SK-N-SH (cell line): ENCODE data around the gene NNT. TPM values are rescaled to one million over a fixed set of nuclear protein-coding genes. Genes with fewer than 3 reads are reported as not detected.
"Not testable (repeated sequence)": the region's sequence is repeated elsewhere in the genome, so short reads cannot be mapped to it uniquely, and the experiment has no call there.

ENCODE experiments used
- CTCF ChIA-PET: fragments of 300-600, 350-600 bp; formaldehyde crosslinking; extraction: SDS; loops from one replicate; lab custom pipeline; 2021; lab: Yijun Ruan, JAX
- POLR2A ChIA-PET: fragments of 350-600 bp; sonication (Branson Sonifier 250); formaldehyde crosslinking; extraction: SDS; loops from one replicate; lab custom pipeline; 2020; ENCODE audit warnings: antibody characterized with exemption, inconsistent platforms; lab: Yijun Ruan, JAX
- DNase-seq: peaks from one replicate; pipeline ENCODE4 v3.0.0; 2012
- H2AFZ ChIP-seq: fragments of 200-600 bp; sonication (generic); 2 replicates; pipeline ENCODE4 v1.8.1; 2016; ENCODE audit warnings: antibody characterized with exemption, mild to moderate bottlenecking, low read depth
- H3F3A ChIP-seq: fragments of 200-600 bp; sonication (generic); replicated peaks from 2 replicates; pipeline ENCODE3; 2016; ENCODE audit warnings: antibody characterized with exemption, mild to moderate bottlenecking; ENCODE audit not compliant: insufficient read depth
- H3K27ac ChIP-seq, 2 experiments: fragments of 200-500 bp in 1 of 2; fragments of 200-600 bp in 1 of 2; sonication (Bioruptor generic) in 1 of 2; sonication (generic), shearing (Covaris generic) in 1 of 2; 2 replicates each; pipeline versions ENCODE4 v1.5.1 to v1.6.1; 2014 to 2016; ENCODE audit warnings: low read depth in 2 of 2, inconsistent platforms in 1 of 2, low read length in 1 of 2, mild to moderate bottlenecking in 1 of 2, mixed read lengths in 1 of 2
- H3K27me3 ChIP-seq: fragments of 200-600 bp; sonication (generic), shearing (Covaris generic); 2 replicates; pipeline ENCODE4 v1.6.1; 2016; ENCODE audit warnings: mixed run types; ENCODE audit not compliant: insufficient read depth
- H3K36me3 ChIP-seq, 2 experiments: fragments of 200-500 bp in 1 of 2; fragments of 200-600 bp in 1 of 2; sonication (Bioruptor generic) in 1 of 2; sonication (generic) in 1 of 2; replicated peaks in 1 of 2; 2 replicates each; pipeline versions ENCODE3 to v1.5.1; 2014 to 2016; ENCODE audit warnings: low read length in 1 of 2, mild to moderate bottlenecking in 1 of 2; ENCODE audit not compliant: insufficient read depth in 2 of 2, control insufficient read depth in 1 of 2
- H3K4me1 ChIP-seq, 2 experiments: fragments of 200-500 bp in 1 of 2; fragments of 200-600 bp in 1 of 2; sonication (Bioruptor generic) in 1 of 2; sonication (generic), shearing (Covaris generic) in 1 of 2; 2 replicates each; pipeline versions ENCODE4 v1.5.1 to v1.6.1; 2014 to 2016; ENCODE audit warnings: low read depth in 1 of 2, low read length in 1 of 2, mixed run types in 1 of 2; ENCODE audit not compliant: insufficient read depth in 2 of 2, control insufficient read depth in 1 of 2
- H3K4me2 ChIP-seq: fragments of 200-600 bp; sonication (generic), shearing (Covaris generic); 2 replicates; pipeline ENCODE4 v1.6.1; 2017; ENCODE audit warnings: mixed run types
- H3K4me3 ChIP-seq, 2 experiments: fragments of 200-500 bp in 1 of 2; fragments of 200-600 bp in 1 of 2; sonication (Bioruptor generic) in 1 of 2; sonication (generic), shearing (Covaris generic) in 1 of 2; 2 replicates each; pipeline versions ENCODE4 v1.5.1 to v1.8.1; 2014 to 2016; ENCODE audit warnings: low read depth in 2 of 2, inconsistent platforms in 1 of 2, low read length in 1 of 2, mild to moderate bottlenecking in 1 of 2, mixed read lengths in 1 of 2, moderate library complexity in 1 of 2
- H3K79me2 ChIP-seq: fragments of 200-600 bp; sonication (generic); 2 replicates; pipeline ENCODE4 v1.8.1; 2017; ENCODE audit warnings: mild to moderate bottlenecking; ENCODE audit not compliant: insufficient read depth
- H3K9ac ChIP-seq: fragments of 200-600 bp; sonication (generic); 2 replicates; pipeline ENCODE4 v1.6.1; 2017; ENCODE audit warnings: mixed run types
- H3K9me2 ChIP-seq: fragments of 200-600 bp; sonication (generic); 2 replicates; pipeline ENCODE4 v1.6.1; 2017; ENCODE audit warnings: mixed run types
- H3K9me3 ChIP-seq: fragments of 200-600 bp; sonication (generic); 2 replicates; pipeline ENCODE4 v1.6.1; 2017; ENCODE audit warnings: mixed run types, mild to moderate bottlenecking, moderate library complexity
- H4K20me1 ChIP-seq: fragments of 200-600 bp; sonication (generic); 2 replicates; pipeline ENCODE4 v1.6.1; 2017; ENCODE audit warnings: mild to moderate bottlenecking, mixed run types; ENCODE audit not compliant: insufficient read depth
- CHD2 ChIP-seq: fragments of 150-350 bp; IDR thresholded peaks from 2 replicates; pipeline ENCODE4 v1.6.1; 2018; ENCODE audit warnings: low read length; ENCODE audit not compliant: partially characterized antibody
- ELF1 ChIP-seq: IDR thresholded peaks from 2 replicates; pipeline ENCODE4 v1.4.0; 2012
- EZH2phosphoT487 ChIP-seq: fragments of 200-600 bp; sonication (generic); IDR thresholded peaks from 2 replicates; pipeline ENCODE4 v1.6.1; 2017; ENCODE audit warnings: low read depth, mixed run types, mild to moderate bottlenecking, antibody characterized with exemption, moderate library complexity, borderline replicate concordance
- GATA2 ChIP-seq: sonication (generic); formaldehyde crosslinking; IDR thresholded peaks from 2 replicates; pipeline ENCODE4 v1.5.0; 2020; ENCODE audit warnings: mild to moderate bottlenecking, missing genetic modification reagents
- IRF3 ChIP-seq: fragments of 150-350 bp; IDR thresholded peaks from 2 replicates; pipeline ENCODE4 v1.6.1; 2016; ENCODE audit warnings: mild to moderate bottlenecking, low read depth, low read length
- MEF2A ChIP-seq: IDR thresholded peaks from 2 replicates; pipeline ENCODE4 v1.4.0; 2012; ENCODE audit warnings: low read depth, borderline replicate concordance
- MXI1 ChIP-seq: IDR thresholded peaks from 2 replicates; pipeline ENCODE4 v1.6.1; 2012; ENCODE audit warnings: mild to moderate bottlenecking, low read depth, low read length, improper control_type of control experiment
- RAD21 ChIP-seq: IDR thresholded peaks from 2 replicates; pipeline ENCODE4 v1.6.1; 2012; ENCODE audit warnings: mild to moderate bottlenecking, low read length
- ZBTB33 ChIP-seq: IDR thresholded peaks from 2 replicates; pipeline ENCODE4 v1.4.0; 2012; ENCODE audit warnings: low read depth, borderline replicate concordance
- WGBS: methylation state at CpG from one replicate; pipeline ENCODE4 v1.1.6; 2017; ENCODE audit warnings: low lambda C conversion rate; 5-methylcytosine and 5-hydroxymethylcytosine counted together
- polyA plus RNA-seq, 3 experiments: library from polyadenylated mRNA; depleted of rRNA; stranded (reverse); fragments of >200 nt; gene quantifications; 2 replicates each; pipeline ENCODE4 v1.2.3, GENCODE V29; 2012

NNT gene
- polyA plus RNA-seq, 1 of the 3 experiments (the other 2 are of a cell fraction), result 21.9 TPM

GRCh38 chr5:43704243-43704642 lies 101.3 kb downstream of the NNT start:
- H4K20me1 ChIP-seq, result no peaks in the 10 kb centered on the region
- DNase-seq, result no peak
- peaks cover 25 to 34% of the 10 kb centered on the region in 2 experiments for H3K36me3 ChIP-seq
- no peak overlapping the region for H2AFZ ChIP-seq
- peaks cover 0 to 3% of the 10 kb centered on the region in 2 experiments; a peak in 3 of 4 replicates for H3K4me1 ChIP-seq
- H3K9ac ChIP-seq, result no peak overlapping the region
- TF ChIP-seq ZBTB33 (no peak), MXI1 (no peak), CHD2 (no peak), ELF1 (no peak), GATA2 (CRISPR knock-in tag) (no peak), IRF3 (no peak), MEF2A (no peak), EZH2phosphoT487 (no peak)
- no peaks in the 10 kb centered on the region for H3K79me2 ChIP-seq
- no peaks in the 10 kb centered on the region for H3F3A ChIP-seq
- POLR2A ChIA-PET, result no interaction called here
- H3K27me3 ChIP-seq, result no peaks in the 10 kb centered on the region
- no peak overlapping the region for H3K4me3 ChIP-seq
- CTCF ChIA-PET, result interaction anchor here (1.2 kb wide), 1 partner anchor 73 kb away, joined by 3 read pairs; no protein-coding TSS in a partner anchor
- WGBS, result 99% methylated on average over 4 of the region's 4 CpGs
- no peaks in the 10 kb centered on the region for H3K9me3 ChIP-seq
- H3K27ac ChIP-seq, result no peak overlapping the region
- no peak overlapping the region for H3K4me2 ChIP-seq
- H3K9me2 ChIP-seq, result no peaks in the 10 kb centered on the region

GRCh38 chr5:43706576-43706975 lies 103.6 kb downstream of the NNT start:
- H4K20me1 ChIP-seq, H3K9me2 ChIP-seq, CTCF ChIA-PET, H3K4me2 ChIP-seq, H3K79me2 ChIP-seq, H2AFZ ChIP-seq, H3K4me1 ChIP-seq, H3K9ac ChIP-seq, H3F3A ChIP-seq, H3K9me3 ChIP-seq, DNase-seq, POLR2A ChIA-PET, H3K27ac ChIP-seq, H3K4me3 ChIP-seq, H3K27me3 ChIP-seq: not testable (repeated sequence)
- 96% methylated on average over 1 of the region's 1 CpG for WGBS
- peaks cover 25 to 34% of the 10 kb centered on the region in 2 experiments for H3K36me3 ChIP-seq

GRCh38 chr5:43711496-43711895 lies 108.5 kb downstream of the NNT start:
- peaks cover 0 to 3% of the 10 kb centered on the region in 2 experiments for H3K36me3 ChIP-seq
- ChIA-PET CTCF (no interaction called here), POLR2A (no interaction called here)
- H3K9me3 ChIP-seq, result no peaks in the 10 kb centered on the region
- 88% methylated on average over 6 of the region's 6 CpGs for WGBS
- no peak overlapping the region for H3K4me2 ChIP-seq
- no peaks in the 10 kb centered on the region for H3F3A ChIP-seq
- DNase-seq, result no peak
- no peak overlapping the region for H3K27ac ChIP-seq
- no peaks in the 10 kb centered on the region for H4K20me1 ChIP-seq
- H3K4me3 ChIP-seq, result no peak overlapping the region
- no peak overlapping the region for H2AFZ ChIP-seq
- H3K79me2 ChIP-seq, result no peaks in the 10 kb centered on the region
- TF ChIP-seq RAD21, result no peak
- no peak overlapping the region for H3K9ac ChIP-seq
- H3K27me3 ChIP-seq, result no peaks in the 10 kb centered on the region
- no peaks in the 10 kb centered on the region for H3K4me1 ChIP-seq
- H3K9me2 ChIP-seq, result no peaks in the 10 kb centered on the region
